GM21576 (cell line): ENCODE results near the gene TMEM234.

Experiments used
- ATAC-seq: cut with Tn5 transposase; IDR thresholded peaks from one replicate; pipeline ENCODE4 v1.9.1; 2021; ENCODE audit warnings: mild to moderate bottlenecking, moderate library complexity; ENCODE audit not compliant: unreplicated experiment

The TMEM234 gene

DNA sequence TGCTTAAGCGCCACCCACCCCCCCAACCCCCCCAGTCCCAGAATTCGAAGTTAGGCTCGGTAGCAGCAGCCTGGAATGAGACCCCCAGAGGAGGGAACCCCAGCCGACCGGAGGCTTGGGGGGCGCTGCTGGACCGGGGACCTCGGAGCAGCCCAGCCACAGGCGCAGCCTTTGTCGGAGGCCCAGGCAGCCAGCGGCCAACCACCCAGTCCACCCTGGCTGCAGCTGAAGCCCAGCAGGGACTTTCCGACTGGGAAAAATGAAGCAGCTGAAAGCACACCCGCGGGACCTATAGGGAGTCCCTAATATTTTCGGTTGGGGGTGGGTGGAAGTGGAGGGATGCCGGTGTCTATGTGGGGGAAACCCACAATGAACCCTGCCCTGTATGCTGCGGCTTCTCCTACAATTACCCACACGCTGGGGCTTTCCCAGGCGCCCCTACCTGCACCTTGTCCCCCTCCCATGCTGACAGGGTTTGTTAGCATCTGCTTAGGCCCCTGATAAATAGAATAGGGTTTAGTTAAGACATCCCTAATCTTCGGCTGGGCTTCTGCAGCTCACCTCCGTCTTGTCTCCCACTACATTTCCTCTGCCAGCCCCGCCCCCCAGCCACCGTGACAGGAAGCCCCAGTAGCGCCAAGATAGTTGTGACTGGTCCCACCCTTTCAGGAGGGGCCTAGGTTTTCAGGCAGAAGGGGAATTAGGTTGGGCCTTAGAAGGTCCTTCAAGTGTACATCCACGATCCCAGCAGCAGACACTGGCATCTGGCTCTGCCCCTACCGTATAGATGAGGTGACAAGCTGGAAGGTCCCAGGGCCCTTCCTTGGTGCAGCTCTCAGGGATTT, 20.9 kb downstream of the TMEM234 start:
- no peak for ATAC-seq

DNA sequence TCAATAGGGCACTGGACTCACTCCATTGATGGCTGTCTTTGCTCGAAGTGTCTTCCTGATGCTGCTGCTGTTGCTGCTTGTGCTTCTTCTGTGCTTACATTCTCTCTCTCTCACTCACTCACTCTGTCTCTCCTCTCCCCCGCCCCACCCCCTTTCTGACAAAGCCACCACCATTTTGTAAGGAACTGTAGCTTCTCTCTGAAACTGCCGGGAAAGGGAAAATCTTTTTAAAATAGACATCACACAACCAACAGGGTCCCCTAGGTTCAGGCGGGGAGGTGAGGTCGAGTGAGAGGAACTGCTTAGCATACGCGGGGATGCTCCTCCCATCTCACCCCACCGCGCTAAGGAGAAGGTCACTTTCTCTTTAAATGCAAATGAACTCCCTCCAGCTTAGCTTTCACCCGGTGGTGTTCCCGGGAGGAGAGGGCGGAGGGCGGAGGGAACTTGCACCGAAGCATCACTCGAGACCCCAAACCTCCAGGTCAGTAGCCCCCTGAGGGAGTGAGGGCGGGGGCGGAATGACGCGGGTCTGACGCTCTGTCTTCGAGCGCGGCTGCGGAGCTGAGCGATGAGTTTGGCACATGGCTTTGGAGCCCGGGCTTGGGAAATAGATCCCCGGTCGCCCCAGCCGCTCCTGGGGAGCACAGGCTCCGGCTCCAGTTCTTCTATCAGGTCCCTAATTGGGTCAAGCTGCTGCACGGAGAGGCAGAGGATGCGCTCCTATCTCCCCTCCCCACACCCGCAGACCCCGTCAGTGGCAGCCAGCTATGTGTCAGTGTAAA, 21.7 kb downstream of the TMEM234 start, which contains the start of gene CCDC28B:
CCDC28B (plus strand) TSS at position 370 of the 785 bp plus-strand sequence. CDS start 1,341 bp downstream, outside the sequence.
- no peak for ATAC-seq

DNA sequence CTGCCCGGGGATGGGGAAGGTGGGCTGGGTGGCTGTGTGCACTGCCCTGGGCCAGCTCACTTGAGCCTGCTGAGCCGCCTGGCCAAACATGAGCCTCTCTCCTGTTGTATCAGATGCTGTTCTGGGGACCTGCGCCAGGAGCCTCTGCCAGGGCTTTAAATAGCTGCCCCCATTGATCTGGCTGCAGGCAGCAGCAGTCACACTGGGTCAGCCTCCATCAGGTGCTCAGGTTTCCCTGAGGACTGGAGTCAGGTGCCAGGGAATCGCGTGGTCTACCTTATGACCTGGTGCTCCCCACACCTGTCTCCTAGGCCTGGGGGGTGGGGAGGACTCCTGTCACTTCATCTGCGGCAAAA, 22.5 kb downstream of the TMEM234 start:
- ATAC-seq, result no peak

DNA sequence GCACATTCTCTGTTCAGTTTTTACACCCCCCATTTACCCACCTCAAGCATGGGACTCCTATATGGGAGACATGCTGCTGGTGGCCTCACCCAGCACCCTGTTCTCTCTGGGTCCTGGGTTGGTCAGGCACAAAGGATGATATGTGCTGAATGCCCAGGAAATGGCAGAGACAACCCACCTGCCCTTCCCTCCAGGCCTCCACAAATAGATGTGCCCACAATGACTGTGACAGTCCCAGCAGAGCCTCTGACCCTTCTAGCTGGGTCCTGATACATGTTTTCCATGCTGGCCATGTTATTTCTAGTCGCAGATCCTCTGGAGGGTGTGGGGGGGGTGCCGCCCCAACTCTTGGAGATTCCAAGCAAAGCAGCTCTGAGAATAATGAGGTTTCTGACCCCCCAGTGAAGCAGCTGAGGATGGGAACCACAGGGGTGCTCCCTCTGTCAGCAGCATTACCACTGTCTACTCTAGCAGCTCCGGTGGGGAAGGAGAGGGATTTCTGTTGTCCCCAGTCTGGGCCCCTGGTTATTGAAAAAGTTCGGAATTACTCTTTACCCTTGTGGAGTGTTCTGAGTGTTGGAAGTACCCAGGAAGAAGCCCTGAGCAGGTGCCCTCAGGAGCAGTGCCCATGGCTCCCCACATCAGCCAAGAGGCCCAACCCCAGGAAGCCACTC, 23.0 kb downstream of the TMEM234 start:
- ATAC-seq, result no peak

DNA sequence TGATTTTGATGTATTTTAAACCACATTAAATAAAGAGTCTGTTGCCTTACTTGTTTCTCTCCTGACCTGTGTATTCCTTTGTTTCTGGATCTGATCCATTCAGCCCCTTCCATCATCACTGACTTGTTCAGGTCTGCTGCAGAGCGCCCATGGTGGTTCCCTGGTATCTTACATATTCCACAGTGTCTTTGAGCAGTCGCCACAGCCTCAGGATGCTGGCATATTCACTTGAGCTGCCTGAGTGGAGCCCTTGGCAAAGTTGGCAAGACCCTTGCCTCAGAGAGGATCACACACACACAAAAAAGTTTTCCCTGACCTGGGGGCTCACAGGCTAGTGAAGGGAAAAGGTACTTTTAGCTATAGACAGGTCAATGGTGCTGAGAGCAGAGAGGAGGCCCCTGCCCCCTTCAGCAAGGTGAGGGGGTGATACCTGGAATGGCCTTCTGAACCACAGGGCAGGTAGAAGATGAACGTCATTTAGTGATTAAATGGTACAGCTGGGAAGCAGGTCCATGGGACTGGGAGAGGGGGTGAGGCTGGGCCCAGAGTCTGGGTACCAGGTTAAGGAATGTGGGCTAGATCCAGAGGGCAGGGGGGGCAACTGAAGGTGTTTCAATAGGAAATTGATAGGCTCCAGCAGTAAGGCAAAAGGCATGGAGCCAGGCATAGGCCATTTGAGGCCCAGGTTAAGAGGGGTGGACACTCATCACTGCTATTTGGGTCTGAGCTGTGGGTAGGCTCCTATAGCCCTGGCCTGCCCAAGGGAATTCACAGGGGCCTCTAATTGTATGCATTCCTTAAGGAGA, 23.7 kb downstream of the TMEM234 start:
- no peak for ATAC-seq

DNA sequence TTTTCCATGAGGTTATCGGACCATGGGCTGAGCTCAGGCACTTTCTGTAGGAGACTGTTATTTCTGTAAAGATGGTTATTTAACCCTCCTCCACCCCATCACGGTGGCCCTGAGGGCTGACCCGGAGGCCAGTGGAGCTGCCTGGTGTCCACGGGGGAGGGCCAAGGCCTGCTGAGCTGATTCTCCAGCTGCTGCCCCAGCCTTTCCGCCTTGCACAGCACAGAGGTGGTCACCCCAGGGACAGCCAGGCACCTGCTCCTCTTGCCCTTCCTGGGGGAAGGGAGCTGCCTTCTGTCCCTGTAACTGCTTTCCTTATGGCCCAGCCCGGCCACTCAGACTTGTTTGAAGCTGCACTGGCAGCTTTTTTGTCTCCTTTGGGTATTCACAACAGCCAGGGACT, 24.3 kb downstream of the TMEM234 start:
- ATAC-seq, result no peak

DNA sequence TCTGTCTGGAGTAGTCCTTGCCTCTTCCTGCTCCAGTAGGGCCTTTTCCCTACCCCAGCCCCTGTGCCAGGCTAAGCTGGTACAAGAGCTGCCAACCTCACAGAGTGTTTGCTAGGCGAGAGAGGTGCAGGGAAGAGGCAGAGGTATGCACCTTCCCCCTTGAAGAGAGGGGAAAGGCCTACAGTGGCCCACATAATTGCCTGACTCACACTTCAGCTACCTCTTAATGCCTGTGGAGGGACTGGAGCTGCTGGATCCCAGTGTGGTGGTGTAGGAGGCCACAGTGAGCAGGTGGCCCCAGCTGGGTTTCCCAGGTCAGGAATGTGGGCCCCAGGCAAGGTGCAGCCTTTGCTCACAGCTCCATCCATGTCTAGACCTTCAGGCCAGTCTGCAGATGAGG, 25.1 kb downstream of the TMEM234 start:
- no peak for ATAC-seq

DNA sequence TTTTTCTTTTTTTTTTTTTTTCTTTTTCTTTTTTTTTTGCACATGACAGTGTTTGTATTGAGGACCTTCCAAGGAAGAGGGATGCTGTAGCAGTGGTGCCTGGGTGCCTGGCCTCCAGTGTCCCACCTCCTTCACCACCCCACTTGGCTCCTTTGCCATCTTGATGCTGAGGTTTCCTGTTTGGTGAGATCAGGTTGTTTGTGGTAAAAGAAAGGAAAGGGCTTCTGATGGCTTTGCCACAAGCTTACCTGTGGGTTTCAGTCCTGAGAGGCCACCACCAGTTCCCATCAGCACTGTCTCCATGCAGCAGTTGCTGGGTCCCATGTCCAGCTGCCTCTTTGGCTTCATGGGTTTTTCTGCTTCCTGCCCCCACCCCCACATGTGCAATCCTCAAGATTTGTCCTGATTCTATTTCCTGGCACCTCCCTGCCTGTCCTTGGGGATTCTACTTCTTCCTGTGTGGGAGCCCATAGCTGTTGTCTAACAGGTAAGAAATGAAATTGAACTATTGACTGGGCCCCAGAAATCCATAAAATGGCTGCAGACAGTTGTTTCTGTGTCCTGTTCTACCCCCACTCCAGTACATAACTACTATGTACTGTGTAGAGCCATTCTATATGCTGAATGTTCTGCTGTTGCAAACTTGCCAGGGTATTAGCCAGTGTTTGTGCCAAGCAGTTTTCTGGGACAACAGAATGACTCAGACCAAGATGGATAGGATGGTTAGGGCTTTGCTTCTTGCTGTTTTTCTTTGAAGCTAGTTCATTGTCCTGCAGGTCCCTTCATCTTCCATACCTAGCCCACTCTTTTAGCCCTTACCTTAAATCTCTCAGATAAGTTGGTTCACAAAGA, 26.0 kb downstream of the TMEM234 start:
- ATAC-seq, result no peak

DNA sequence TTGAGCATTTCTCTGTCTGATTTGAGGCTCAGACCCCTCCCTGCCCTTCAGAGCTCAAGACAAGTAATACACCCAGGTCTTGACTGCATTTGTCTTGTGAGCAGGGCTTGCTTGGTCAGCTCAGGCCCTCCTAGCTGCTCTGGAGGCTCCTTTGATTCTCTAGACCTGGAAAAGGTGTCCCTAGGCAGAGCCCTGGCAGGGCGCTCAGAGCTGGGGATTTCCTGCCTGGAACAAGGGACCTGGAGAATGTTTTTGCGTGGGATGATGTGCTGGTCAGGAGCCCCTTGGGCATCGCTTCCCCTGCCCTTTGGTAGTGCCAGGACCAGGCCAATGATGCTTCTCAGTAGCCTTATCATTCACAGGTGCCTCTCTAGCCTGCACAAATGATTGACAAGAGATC, 26.6 kb downstream of the TMEM234 start:
- no peak for ATAC-seq

DNA sequence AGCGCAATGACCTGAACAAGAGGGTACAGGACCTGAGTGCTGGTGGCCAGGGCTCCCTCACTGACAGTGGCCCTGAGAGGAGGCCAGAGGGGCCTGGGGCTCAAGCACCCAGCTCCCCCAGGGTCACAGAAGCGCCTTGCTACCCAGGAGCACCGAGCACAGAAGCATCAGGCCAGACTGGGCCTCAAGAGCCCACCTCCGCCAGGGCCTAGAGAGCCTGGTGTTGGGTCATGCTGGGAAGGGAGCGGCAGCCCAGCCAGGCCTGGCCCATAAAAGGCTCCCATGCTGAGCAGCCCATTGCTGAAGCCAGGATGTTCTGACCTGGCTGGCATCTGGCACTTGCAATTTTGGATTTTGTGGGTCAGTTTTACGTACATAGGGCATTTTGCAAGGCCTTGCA, 27.2 kb downstream of the TMEM234 start:
- ATAC-seq, result no peak

DNA sequence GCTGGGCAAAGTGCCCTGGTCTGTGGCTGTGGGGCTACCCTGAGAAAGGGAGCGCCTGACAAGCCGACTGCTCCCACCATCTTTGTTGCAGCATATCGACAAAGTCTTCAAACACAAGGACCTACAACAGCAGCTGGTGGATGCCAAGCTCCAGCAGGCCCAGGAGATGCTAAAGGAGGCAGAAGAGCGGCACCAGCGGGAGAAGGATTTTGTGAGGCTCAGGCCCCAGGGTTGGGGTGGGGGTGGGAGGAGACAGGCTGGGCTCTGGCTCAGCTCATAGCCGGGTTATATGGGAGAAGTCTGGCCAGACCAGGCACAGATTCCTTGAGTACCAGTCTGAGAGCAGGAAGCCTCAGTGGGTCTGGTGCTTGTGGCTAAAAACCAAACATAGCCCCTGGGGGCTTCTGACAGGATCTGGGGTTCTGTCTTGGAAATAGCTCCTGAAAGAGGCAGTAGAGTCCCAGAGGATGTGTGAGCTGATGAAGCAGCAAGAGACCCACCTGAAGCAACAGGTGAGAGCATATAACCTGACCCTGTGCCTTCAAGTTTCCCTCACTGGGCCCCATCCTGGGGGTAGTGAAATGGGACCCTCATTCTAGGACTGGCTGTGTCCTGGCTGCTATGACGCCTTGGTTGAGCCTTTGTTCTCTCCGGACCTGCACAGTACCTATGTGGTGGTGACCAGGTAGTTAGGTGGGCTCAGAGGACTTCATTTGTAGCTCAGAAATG, 29.8 kb downstream of the TMEM234 start:
- no peak for ATAC-seq

DNA sequence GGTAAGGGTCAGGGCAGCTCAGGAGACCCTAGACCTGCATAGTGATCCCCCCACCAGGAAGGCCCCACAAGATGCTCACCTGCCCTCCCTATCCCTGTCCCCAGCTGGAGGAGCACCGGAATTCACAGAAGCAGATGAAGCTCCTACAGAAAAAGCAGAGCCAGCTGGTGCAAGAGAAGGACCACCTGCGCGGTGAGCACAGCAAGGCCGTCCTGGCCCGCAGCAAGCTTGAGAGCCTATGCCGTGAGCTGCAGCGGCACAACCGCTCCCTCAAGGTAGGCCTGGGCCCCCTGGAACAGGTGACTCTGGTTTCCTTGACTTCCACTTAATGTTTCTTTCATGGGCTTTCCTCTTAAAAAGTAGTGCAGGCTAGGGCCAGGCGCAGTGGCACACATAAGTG, 34.3 kb downstream of the TMEM234 start:
- no peak for ATAC-seq

DNA sequence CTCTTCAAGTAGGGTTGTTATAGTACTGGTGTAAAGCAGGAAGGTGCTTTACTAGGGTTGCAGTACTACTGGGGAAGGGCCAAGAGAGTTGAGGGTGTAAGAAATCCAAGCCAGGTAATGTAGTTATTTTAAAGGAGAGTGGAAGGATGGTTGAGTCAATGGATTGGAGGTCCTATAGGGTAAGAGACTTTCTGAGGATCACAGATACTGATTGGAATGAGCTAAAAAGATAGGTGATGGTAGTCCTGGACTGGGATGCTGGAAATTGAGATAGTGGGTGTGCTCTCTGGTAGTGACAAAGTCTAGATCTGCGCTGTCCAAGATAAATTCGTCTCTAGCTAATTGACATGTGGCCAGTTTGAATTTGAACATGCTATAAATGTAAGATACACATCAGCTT, 35.7 kb downstream of the TMEM234 start:
- ATAC-seq, result no peak

DNA sequence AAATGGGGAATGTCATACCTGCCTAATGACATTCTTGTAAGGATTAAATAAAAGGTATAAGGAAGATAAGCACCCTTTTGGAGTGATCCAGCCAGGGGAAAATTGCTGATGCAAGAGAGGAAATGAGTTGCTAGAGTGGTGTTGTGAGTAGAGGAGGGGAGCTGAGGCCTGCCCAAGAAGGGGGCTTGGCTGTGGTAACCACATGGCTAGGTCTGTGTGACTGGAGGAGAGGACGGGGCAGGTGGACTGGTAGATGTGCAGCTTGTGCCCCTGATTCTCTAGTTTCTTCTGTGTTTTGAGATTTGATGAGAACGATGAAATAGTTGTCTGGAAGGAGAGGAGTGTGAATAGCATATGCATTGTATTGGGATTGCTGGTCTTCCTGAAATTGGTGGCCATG, 36.1 kb downstream of the TMEM234 start:
- no peak for ATAC-seq

DNA sequence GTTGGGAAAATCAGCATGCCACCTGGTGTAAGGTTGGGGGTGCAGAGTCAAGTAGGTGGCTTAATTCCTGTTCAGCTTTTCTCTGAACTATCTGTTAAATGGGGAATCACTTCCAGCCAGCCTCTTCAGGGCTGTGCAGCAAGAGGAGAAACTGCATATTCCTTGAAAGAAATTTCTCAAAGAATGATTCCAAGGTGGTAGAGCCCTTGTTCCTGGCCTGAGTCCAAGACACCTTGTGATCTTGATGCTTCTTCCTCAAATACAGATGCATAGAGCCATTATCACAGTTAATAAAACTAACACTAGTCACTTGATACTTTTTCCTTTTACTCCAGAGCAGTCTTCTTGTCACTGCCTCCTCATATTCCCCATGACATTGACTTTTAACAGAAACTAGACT, 37.5 kb downstream of the TMEM234 start:
- no peak for ATAC-seq

DNA sequence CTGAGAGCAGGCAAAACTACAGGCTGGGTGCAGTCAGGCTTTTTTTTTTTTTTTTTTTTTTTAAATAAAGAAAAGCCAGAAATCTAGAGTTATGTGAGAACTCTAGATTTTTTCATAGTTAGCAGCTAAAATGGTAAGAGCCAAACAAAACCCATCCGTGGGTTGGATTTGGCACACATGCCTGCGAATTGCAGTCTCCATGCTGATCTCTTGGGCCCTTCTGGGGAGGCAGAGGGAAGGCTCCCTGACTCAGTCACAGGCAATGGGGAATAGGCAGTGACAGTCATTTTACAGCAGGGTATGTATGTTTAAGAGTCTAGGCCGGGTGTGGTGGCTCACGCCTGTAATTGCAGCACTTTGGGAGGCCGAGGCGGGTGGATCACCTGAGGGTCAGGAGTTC, 40.1 kb downstream of the TMEM234 start:
- no peak for ATAC-seq

DNA sequence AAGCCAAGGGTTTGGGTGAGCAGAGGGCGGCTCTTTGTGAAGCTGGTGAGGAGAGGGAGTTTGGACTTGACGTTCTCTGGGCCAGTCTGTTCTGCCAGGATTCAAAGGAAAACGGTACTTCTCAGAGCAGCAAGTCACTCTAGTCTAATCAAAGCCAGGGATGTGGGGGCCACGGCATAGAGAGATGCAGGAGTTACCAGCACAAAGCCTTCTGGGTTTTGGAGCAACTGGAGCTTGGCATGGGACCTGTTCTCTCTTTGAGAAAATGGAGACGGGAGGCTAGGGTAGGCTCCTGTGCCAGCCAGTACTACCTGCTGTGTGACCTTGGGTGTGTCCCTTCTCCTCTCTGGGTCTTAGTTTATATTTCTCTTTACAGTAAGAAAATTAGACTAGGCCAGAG, 40.6 kb downstream of the TMEM234 start:
- no peak for ATAC-seq

DNA sequence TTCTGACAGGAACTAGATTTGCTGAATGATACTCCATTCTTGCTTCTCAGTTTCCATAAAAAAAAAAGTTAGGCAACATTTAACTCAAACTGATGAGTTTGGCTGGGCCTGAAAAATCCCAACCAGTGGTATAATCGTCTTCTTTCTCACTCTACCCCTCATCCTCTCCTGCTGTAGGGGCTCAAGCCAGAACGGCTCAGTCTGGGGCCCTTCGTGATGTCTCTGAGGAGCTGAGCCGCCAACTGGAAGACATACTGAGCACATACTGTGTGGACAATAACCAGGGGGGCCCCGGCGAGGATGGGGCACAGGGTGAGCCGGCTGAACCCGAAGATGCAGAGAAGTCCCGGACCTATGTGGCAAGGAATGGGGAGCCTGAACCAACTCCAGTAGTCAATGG, 41.1 kb downstream of the TMEM234 start:
- no peak for ATAC-seq
